Measurements from ENCODE around the gene SIRPD.

SIRPD gene

DNA sequence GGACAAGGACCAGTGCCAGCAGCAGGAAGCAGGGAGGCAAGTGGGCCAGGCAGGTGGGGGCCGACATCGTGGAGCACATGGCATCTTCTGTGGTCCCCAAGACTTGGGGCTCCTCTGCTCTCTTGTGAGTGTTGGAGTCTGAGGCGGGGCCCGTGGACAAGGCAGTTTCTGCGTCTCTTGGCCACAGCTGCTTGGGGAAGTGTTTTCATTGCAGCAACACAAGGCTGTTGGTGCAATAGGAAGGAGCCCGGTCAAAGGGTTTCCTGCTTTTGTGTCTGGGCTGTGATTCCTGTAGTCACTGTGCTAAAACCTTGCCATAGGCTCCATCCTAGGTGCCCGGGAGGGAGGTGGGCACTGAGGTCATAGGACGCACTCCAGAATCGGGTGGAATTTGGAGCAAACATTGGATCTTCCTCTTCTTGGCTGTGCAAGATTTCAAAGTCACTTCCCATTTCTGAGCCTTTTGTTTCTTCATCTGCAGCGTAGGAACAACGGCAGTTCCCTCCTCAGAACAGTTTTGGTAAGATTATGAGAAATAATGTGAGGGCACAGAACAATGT is 66.1 kb downstream of the SIRPD start, which contains the start of gene SIRPB2:
Gene SIRPB2 (minus strand): TSS at position 140 of the 560 bp plus-strand sequence. CDS start 61 bp downstream, at position 79.
- no peak within 1 kb of the TSS for H3K4me3 Mint-ChIP-seq
- H3K27me3 Mint-ChIP-seq: peaks cover 6% of the 10 kb centered on the region
- H3K27ac Mint-ChIP-seq: no peak within 1 kb of the TSS
- H3K4me1 Mint-ChIP-seq: no peaks in the 10 kb centered on the region
- H3K9me3 Mint-ChIP-seq: no peaks in the 10 kb centered on the region
- H3K36me3 Mint-ChIP-seq: no peaks in the 10 kb centered on the region

DNA sequence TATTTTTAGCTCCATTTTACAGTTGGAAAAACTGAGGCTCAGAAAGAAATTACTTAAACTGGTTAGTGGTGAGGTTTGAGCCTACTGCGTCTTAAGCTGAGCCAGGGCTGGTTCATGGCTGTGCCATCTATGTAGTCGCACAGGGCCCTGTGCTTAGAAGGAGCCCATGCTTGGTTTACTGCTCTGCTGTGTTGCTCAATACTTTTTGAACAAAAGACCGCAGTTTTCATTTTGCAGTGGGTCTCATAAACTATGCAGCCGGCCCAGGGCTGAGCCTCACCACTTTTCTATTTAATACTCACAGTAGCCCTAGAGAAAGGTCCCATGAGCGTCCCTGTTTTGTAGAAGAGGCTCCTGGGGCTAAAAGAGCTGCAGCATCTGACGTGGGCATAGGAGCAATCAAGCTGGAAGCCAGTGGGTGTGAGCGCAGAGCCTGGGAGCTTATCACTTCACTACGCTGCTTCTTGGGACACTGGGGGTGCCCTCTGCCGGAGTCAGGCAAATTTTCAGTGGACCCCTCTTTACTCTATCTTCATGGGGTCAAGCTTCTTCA is 66.8 kb downstream of the SIRPD start:
- no peaks in the 10 kb centered on the region for H3K36me3 Mint-ChIP-seq
- H3K27me3 Mint-ChIP-seq: peaks cover 6% of the 10 kb centered on the region
- H3K9me3 Mint-ChIP-seq: no peaks in the 10 kb centered on the region
- no peak overlapping the region for H3K4me3 Mint-ChIP-seq
- H3K27ac Mint-ChIP-seq: no peak overlapping the region
- no peaks in the 10 kb centered on the region for H3K4me1 Mint-ChIP-seq

GRCh38 chr20:1489764-1490436 is 67.6 kb downstream of the SIRPD start:
- Mint-ChIP-seq H3K36me3 (no peaks in the 10 kb centered on the region), H3K4me1 (no peaks in the 10 kb centered on the region), H3K27me3 (peaks cover 6% of the 10 kb centered on the region), H3K9me3 (no peaks in the 10 kb centered on the region), H3K4me3 (no peak overlapping the region), H3K27ac (no peak overlapping the region)

GRCh38 chr20:1489325-1489724 is 68.2 kb downstream of the SIRPD start:
- no peak overlapping the region for H3K4me3 Mint-ChIP-seq
- no peaks in the 10 kb centered on the region for H3K4me1 Mint-ChIP-seq
- no peaks in the 10 kb centered on the region for H3K36me3 Mint-ChIP-seq
- H3K27me3 Mint-ChIP-seq: peaks cover 9% of the 10 kb centered on the region
- H3K27ac Mint-ChIP-seq: no peak overlapping the region
- no peaks in the 10 kb centered on the region for H3K9me3 Mint-ChIP-seq

GRCh38 chr20:1486566-1486965 is 70.9 kb downstream of the SIRPD start:
- H3K27ac Mint-ChIP-seq: no peak overlapping the region
- H3K4me1 Mint-ChIP-seq: no peaks in the 10 kb centered on the region
- no peak overlapping the region for H3K4me3 Mint-ChIP-seq
- no peaks in the 10 kb centered on the region for H3K36me3 Mint-ChIP-seq
- H3K9me3 Mint-ChIP-seq: no peaks in the 10 kb centered on the region
- H3K27me3 Mint-ChIP-seq: peaks cover 13% of the 10 kb centered on the region

DNA sequence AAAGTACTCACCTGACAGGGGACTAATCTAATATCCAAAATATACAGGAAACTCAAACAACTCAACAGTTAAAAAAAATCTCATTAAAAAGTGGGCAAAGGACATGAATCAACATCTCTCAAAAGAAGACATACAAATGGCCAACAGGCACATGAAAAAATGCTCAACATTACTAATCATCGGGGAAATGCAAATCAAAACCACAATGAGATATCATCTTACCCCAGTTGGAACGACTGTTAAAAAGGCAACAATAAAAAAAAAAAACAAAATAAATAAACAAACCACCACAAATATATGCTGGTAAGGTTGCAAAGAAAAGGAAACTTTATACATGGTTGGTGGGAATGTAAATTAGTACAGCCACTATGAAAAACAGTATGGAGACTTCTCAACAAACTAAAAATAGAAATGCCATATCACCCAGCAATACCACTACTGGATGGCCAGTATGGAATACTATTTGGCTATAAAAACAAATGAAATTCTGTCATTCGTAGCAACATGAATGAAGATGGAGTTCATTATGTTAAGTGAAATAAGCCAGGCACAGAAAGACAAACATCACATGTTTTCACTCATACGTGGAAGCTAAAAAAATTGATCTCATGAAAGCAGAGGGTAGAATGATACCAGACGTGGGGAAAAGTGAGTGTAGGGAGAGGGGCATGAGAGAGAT is 72.9 kb downstream of the SIRPD start:
- no peak overlapping the region for H3K4me3 Mint-ChIP-seq
- no peaks in the 10 kb centered on the region for H3K4me1 Mint-ChIP-seq
- peaks cover 13% of the 10 kb centered on the region for H3K27me3 Mint-ChIP-seq
- H3K27ac Mint-ChIP-seq: no peak overlapping the region
- no peaks in the 10 kb centered on the region for H3K36me3 Mint-ChIP-seq
- H3K9me3 Mint-ChIP-seq: no peaks in the 10 kb centered on the region
